Caco-2 (cell line): ENCODE data around the gene P2RX1. TPM values are rescaled to one million over a fixed set of nuclear protein-coding genes. Genes with fewer than 3 reads are reported as not detected.

Source experiments
- BruUV-seq: library from RNA; stranded (reverse); fragments of 400-500 nt; replicated peaks from 2 replicates; lab custom pipeline; 2021; lab: Mats Ljungman, UMichigan
- CTCF ChIA-PET: fragments of 300-600 bp; sonication (Branson Sonifier 250); formaldehyde crosslinking; loops from one replicate; lab custom pipeline; 2022; ENCODE audit warnings: antibody characterized with exemption; lab: Charles Lee
- POLR2A ChIA-PET: fragments of 300-600 bp; sonication (Branson Sonifier 250); formaldehyde crosslinking; loops from one replicate; lab custom pipeline; 2022; ENCODE audit warnings: antibody characterized with exemption; lab: Charles Lee
- DNase-seq, 2 experiments: peaks; one replicate each; pipeline versions ENCODE4 v3.0.0 to v3.0.0-alpha.2; 2020 to 2022
- H3K27me3 ChIP-seq: replicated peaks from 2 replicates; pipeline ENCODE4 v1.6.0; 2011; ENCODE audit warnings: low read length; ENCODE audit not compliant: control insufficient read depth, insufficient read depth
- H3K36me3 ChIP-seq: 2 replicates; pipeline ENCODE4 v1.5.1; 2011; ENCODE audit warnings: low read length; ENCODE audit not compliant: control insufficient read depth, insufficient read depth
- H3K4me1 ChIP-seq: fragments of 250-450 bp; sonication (Bioruptor Pico); 2 replicates; pipeline ENCODE4 v1.5.1; 2020; ENCODE audit warnings: mild to moderate bottlenecking
- H3K4me3 ChIP-seq: 2 replicates; pipeline ENCODE4 v1.5.1; 2011; ENCODE audit warnings: low read depth, mild to moderate bottlenecking, control low read depth, low read length
- H3K9me3 ChIP-seq: fragments of 250-450 bp; sonication (Bioruptor Pico); 2 replicates; pipeline ENCODE4 v1.5.1; 2020; ENCODE audit warnings: mild to moderate bottlenecking, moderate library complexity
- H3K27ac Mint-ChIP-seq: one replicate; pipeline ENCODE4 v1.8.0; 2022; ENCODE audit warnings: mixed read lengths; ENCODE audit not compliant: unreplicated experiment
- H3K27me3 Mint-ChIP-seq: one replicate; pipeline ENCODE4 v1.8.0; 2022; ENCODE audit warnings: mixed read lengths; ENCODE audit not compliant: insufficient read depth, unreplicated experiment
- H3K36me3 Mint-ChIP-seq: one replicate; pipeline ENCODE4 v1.8.0; 2022; ENCODE audit warnings: mild to moderate bottlenecking, mixed read lengths; ENCODE audit not compliant: insufficient read depth, unreplicated experiment
- H3K4me1 Mint-ChIP-seq: one replicate; pipeline ENCODE4 v1.8.0; 2022; ENCODE audit warnings: low read depth, mixed read lengths; ENCODE audit not compliant: unreplicated experiment
- H3K4me3 Mint-ChIP-seq: one replicate; pipeline ENCODE4 v1.8.0; 2022; ENCODE audit warnings: mild to moderate bottlenecking, moderate library complexity, mixed read lengths; ENCODE audit not compliant: unreplicated experiment
- H3K9me3 Mint-ChIP-seq: one replicate; pipeline ENCODE4 v1.8.0; 2022; ENCODE audit warnings: mixed read lengths; ENCODE audit not compliant: unreplicated experiment
- CTCF ChIP-seq, 2 experiments: fragments of 200-600 bp in 1 of 2; IDR thresholded peaks; 1 replicate in 1 of 2; 2 replicates in 1 of 2; pipeline versions ENCODE4 v1.5.1 to v1.8.0; 2011 to 2022; ENCODE audit warnings: antibody characterized with exemption in 1 of 2, control low read depth in 1 of 2, inconsistent platforms in 1 of 2, low read depth in 1 of 2, low read length in 1 of 2, mild to moderate bottlenecking in 1 of 2, moderate library complexity in 1 of 2; ENCODE audit not compliant: insufficient read depth in 1 of 2, severe bottlenecking in 1 of 2, unreplicated experiment in 1 of 2
- intact Hi-C: fragments of 100-400 bp; cut with micrococcal nuclease; formaldehyde crosslinking; loops from one replicate; pipeline ENCODE4 v1.10.0; 2022; ENCODE audit not compliant: unreplicated experiment
- total RNA-seq: library from RNA; stranded (reverse); gene quantifications from 2 replicates; pipeline ENCODE4 v1.2.3, GENCODE V29; 2022

P2RX1 gene
- total RNA-seq, 1 experiment from 2014 or later, result 0.23 TPM

GRCh38 chr17:3959921-3960601 lies 43.8 kb upstream of the P2RX1 start:
- no TSS peak for BruUV-seq
- peaks cover 10% of the 10 kb centered on the region for H3K4me1 ChIP-seq
- H3K27ac Mint-ChIP-seq, result peak overlapping the region; percentile 15
- no peak overlapping the region for H3K4me3 Mint-ChIP-seq
- H3K36me3 Mint-ChIP-seq, result no peaks in the 10 kb centered on the region
- intact Hi-C loops, result no loop called here
- no peaks in the 10 kb centered on the region for H3K36me3 ChIP-seq
- no peak for TF ChIP-seq CTCF (IDR thresholded peaks at IDR 0.05; ENCODE audit: insufficient read depth in 1 of 2, low read depth in 1 of 2, low read length in 1 of 2, severe bottlenecking in 1 of 2, unreplicated experiment in 1 of 2)
- no peak overlapping the region for H3K4me3 ChIP-seq
- no peaks in the 10 kb centered on the region for H3K9me3 ChIP-seq
- H3K9me3 Mint-ChIP-seq, result no peaks in the 10 kb centered on the region
- no peaks in the 10 kb centered on the region for H3K27me3 Mint-ChIP-seq
- DNase-seq, result no peak
- no peaks in the 10 kb centered on the region for H3K27me3 ChIP-seq
- peaks cover 7% of the 10 kb centered on the region for H3K4me1 Mint-ChIP-seq
- CTCF ChIA-PET, result no interaction called here
- POLR2A ChIA-PET, result no interaction called here

- peak; percentile 20 to 40 for DNase-seq
- Mint-ChIP-seq H3K27me3 (no peaks in the 10 kb centered on the region), H3K9me3 (no peaks in the 10 kb centered on the region), H3K4me1 (peaks cover 7% of the 10 kb centered on the region), H3K4me3 (no peak overlapping the region), H3K27ac (peak overlapping the region; percentile 15), H3K36me3 (no peaks in the 10 kb centered on the region)
- no peaks in the 10 kb centered on the region for H3K27me3 ChIP-seq
- TF ChIP-seq CTCF (IDR thresholded peaks at IDR 0.05; ENCODE audit: insufficient read depth in 1 of 2, low read depth in 1 of 2, low read length in 1 of 2, severe bottlenecking in 1 of 2, unreplicated experiment in 1 of 2), result no peak
- intact Hi-C loops, result no loop called here
- no TSS peak for BruUV-seq
- POLR2A ChIA-PET, result no interaction called here
- CTCF ChIA-PET, result no interaction called here
- H3K36me3 ChIP-seq, result no peaks in the 10 kb centered on the region
- H3K9me3 ChIP-seq, result no peaks in the 10 kb centered on the region
- no peak overlapping the region for H3K4me3 ChIP-seq
- peaks cover 10% of the 10 kb centered on the region for H3K4me1 ChIP-seq
Observed at GRCh38 chr17:3959295-3959899, 43.1 kb upstream of the P2RX1 start.

GRCh38 chr17:3957735-3958599 lies 41.7 kb upstream of the P2RX1 start:
- Mint-ChIP-seq H3K9me3 (no peaks in the 10 kb centered on the region), H3K27me3 (no peaks in the 10 kb centered on the region), H3K36me3 (no peaks in the 10 kb centered on the region), H3K27ac (no peak overlapping the region), H3K4me1 (peaks cover 7% of the 10 kb centered on the region), H3K4me3 (no peak overlapping the region)
- no TSS peak for BruUV-seq
- H3K4me1 ChIP-seq, result peaks cover 10% of the 10 kb centered on the region
- DNase-seq, result no peak
- no peaks in the 10 kb centered on the region for H3K36me3 ChIP-seq
- H3K4me3 ChIP-seq, result no peak overlapping the region
- POLR2A ChIA-PET, result no interaction called here
- intact Hi-C loops, result no loop called here
- CTCF ChIA-PET, result no interaction called here
- H3K9me3 ChIP-seq, result no peaks in the 10 kb centered on the region
- no peak for TF ChIP-seq CTCF (IDR thresholded peaks at IDR 0.05; ENCODE audit: insufficient read depth in 1 of 2, low read depth in 1 of 2, low read length in 1 of 2, severe bottlenecking in 1 of 2, unreplicated experiment in 1 of 2)
- no peaks in the 10 kb centered on the region for H3K27me3 ChIP-seq
